Omental fat pad (tissue), 4 donors: ENCODE results near the gene PTCHD1. TPM values are rescaled to one million over a fixed set of nuclear protein-coding genes. Genes with fewer than 3 reads are reported as not detected.

Source experiments
- ATAC-seq: fragments of 150-250 bp; one replicate; pipeline ENCODE4 v1.9.1; 2016; ENCODE audit warnings: mild to moderate bottlenecking, moderate library complexity; ENCODE audit not compliant: low FRiP score
- DNase-seq: peaks from one replicate; pipeline ENCODE4 v3.0.0-alpha.2; 2019; ENCODE audit warnings: low spot score
- total RNA-seq, 4 donors: library from RNA; depleted of rRNA; stranded (reverse); fragments of >200 nt; gene quantifications; one replicate each; pipeline ENCODE4 v1.1.0, GENCODE V29; 2016
- TF ChIP-seq, protein P1 (sequence below), 3 donors: fragments of 450-650 bp; IDR thresholded peaks; one replicate each; pipeline ENCODE4 v1.5.1; 2016 to 2017; ENCODE audit warnings: antibody characterized with exemption in 3 of 3, mild to moderate bottlenecking in 3 of 3, moderate library complexity in 2 of 3

The PTCHD1 gene
- total RNA-seq, 4 donors from 2014 or later, result 0.06 to 2.0 (median 0.17) TPM

DNA sequence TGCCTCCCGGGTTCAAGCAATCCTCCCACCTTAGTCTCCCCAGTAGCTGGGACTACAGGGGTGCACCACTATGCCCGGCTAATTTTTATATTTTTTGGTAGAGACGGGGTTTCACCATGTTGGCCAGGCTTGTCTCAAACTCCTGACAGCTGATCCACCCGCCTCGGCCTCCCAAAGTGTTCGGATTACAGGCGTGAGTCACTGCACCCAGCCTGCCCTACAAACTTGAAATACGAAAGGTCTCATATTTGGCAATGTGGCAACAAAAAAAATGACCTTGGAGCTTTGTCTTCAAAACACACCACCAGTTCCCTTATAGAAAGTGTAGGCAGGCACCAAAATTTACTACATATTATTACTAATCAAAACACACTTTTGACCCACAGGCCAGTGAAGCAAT lies 22.9 kb upstream of the PTCHD1 start:
- no peak for ATAC-seq
- no peak for DNase-seq
- TF ChIP-seq, protein P1, sequence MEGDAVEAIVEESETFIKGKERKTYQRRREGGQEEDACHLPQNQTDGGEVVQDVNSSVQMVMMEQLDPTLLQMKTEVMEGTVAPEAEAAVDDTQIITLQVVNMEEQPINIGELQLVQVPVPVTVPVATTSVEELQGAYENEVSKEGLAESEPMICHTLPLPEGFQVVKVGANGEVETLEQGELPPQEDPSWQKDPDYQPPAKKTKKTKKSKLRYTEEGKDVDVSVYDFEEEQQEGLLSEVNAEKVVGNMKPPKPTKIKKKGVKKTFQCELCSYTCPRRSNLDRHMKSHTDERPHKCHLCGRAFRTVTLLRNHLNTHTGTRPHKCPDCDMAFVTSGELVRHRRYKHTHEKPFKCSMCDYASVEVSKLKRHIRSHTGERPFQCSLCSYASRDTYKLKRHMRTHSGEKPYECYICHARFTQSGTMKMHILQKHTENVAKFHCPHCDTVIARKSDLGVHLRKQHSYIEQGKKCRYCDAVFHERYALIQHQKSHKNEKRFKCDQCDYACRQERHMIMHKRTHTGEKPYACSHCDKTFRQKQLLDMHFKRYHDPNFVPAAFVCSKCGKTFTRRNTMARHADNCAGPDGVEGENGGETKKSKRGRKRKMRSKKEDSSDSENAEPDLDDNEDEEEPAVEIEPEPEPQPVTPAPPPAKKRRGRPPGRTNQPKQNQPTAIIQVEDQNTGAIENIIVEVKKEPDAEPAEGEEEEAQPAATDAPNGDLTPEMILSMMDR (IDR thresholded peaks at IDR 0.05), result no peak

DNA sequence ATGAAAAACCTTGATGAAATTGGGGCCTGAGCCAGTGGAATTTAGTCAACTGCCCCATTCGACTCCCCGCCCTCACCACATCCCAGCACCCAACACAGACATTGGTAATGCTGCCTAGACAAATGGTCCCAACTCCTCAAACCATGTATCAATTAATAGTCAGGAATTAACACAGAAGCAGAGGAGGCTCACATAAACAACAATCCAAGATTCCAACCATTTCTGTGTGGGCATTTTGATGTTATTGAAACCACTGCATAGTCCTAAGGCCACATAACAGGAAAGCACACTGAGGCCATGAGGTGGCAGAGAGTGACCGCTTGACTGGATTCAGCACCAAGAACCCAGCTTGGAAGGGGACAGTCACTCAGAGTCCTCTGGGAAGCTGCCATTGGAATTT lies 22.5 kb upstream of the PTCHD1 start:
- ATAC-seq (no peak), DNase-seq (no peak)
- TF ChIP-seq, protein P1 (IDR thresholded peaks at IDR 0.05), result no peak

DNA sequence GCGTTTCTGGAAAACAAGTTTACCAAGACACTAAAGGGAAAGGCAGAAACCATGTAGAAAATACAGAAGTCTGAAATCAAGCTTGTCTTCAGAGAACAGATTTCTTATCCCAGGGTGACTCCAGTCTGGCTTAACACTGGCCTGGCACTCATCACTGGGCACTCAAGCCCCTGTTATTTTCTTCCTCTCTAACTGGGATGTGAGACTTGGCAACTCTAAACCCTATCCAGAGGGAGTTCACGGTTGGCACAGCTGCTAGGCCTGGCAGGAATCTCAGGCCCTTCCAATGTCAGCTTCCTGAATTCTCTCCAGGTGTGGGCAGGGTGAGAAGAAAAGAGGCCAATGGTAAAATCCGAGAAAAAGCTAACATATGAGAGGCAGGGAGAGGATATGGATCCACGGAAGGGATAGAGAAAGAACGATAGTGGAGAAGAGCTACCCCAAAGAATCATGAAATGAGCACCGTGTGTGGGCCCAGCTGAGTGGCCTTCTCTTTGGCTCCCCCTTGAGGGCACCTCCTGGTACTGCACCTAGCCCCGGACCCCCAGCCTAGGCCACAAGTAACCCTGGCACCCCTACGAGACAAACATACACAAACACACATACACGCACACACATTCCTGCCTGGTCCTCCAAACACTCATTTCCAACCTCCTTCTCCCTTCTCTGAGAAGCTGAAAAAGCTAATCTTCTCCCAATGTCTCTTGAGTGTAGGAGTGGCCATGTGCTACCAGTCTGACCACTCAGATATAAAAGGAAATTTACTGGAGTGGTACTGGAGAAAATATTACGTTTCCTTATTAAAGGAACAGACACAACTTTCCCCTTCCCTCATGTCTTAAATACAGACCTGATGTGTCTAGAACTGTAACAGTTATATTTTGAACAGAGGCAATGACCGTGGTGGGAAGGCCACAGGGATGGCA lies 16.6 kb upstream of the PTCHD1 start:
- no peak for DNase-seq
- TF ChIP-seq, protein P1 (IDR thresholded peaks at IDR 0.05), result no peak
- no peak for ATAC-seq

DNA sequence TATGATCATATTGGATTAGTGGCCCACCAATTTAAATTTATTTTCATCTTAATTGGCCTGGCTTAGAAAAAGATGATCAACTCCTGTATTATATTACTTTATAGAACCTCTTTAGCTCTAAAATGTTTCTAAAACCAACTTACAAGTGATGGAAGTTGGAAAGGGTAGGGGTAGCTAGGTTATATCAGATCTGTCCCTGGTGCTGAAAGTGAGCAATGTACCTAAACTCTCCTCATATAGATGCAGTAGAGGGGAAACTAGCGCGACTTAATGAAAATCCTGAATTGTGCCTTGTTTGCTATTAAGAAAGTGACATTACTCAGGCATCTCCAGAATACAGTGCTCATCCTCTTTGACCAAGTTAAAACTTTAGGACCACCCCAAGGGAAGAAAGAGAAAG lies 7.5 kb upstream of the PTCHD1 start:
- DNase-seq (no peak), ATAC-seq (no peak)
- TF ChIP-seq, protein P1 (IDR thresholded peaks at IDR 0.05), result no peak

DNA sequence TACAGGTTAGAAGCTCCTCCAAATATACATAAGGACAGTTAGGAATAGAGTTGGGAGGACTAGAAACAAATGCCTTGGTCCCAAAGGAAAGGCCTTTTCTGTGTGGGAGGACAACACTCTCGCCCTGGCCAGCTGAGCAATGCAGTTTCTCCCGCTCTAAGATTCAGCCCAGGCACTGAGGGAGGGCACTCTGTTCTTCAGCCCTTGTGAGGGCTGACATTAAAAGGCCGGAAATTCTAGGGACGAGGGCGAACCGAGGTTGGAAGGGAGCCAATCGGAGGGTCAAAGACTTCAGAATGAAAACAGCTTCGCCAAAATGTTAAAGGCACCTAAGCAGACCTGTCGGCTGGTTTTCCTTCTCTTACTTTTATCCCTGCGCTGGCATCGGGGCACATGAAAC lies 2.9 kb upstream of the PTCHD1 start:
- ATAC-seq, result no peak
- no peak for DNase-seq
- TF ChIP-seq, protein P1 (IDR thresholded peaks at IDR 0.05), result no peak

DNA sequence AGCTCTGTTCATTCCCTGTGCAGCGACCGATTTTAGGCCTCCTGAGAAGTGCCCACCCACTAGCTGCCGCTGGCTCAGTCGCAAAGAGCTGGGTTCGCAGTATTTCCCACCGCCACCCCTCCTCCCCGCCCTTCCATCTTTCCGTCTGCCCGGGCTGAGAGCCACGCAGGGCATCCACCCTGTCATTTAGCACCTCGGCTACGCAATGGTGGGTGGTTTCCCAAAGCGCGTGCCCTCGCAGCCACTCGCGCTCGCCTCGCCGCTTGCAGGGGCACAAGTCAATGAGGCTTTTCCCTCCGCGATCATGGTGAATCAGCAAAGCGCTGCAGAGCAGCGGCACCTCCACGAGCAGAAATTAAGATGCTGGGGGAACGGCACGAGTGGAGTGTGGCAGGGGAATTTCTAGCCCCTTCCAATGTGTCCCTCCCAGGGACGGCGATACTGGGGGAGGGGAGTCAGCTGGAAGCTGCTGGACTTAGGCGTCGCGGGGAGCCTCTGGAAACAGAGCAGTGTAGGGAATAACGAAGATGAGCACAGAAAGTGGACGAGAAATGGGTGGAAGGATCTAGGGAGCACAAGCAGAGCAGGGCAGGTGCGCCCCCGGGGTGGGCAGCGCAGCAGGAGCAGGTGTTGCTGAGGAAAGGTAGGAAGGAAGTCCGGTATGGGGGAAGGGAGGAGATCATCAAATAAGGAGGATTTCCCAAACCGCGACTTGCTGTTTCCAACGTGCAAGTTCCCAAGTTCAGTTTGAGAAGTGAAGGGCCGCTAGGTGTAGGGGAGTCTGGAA lies 2.4 kb upstream of the PTCHD1 start:
- DNase-seq (no peak), ATAC-seq (no peak)
- TF ChIP-seq, protein P1 (IDR thresholded peaks at IDR 0.05), result no peak
